IPS DF 6.9 (cell line): ENCODE results near the gene RASD1.

Experiments
- DNase-seq: peaks from one replicate; pipeline ENCODE4 v3.0.0-alpha.2; 2013; ENCODE audit warnings: low read depth, low spot score
- H3K27ac ChIP-seq: one replicate; pipeline ENCODE4 v1.5.1; 2013; ENCODE audit warnings: low read length, control low read depth
- H3K27me3 ChIP-seq: 2 replicates; pipeline ENCODE4 v1.6.1; 2013; ENCODE audit warnings: mild to moderate bottlenecking, low read length; ENCODE audit not compliant: control insufficient read depth, insufficient read depth
- H3K36me3 ChIP-seq: 2 replicates; pipeline ENCODE4 v1.6.1; 2013; ENCODE audit warnings: low read length; ENCODE audit not compliant: control insufficient read depth, insufficient read depth
- H3K4me1 ChIP-seq: 2 replicates; pipeline ENCODE4 v1.6.1; 2013; ENCODE audit warnings: low read length; ENCODE audit not compliant: control insufficient read depth, insufficient read depth
- H3K4me3 ChIP-seq: 2 replicates; pipeline ENCODE4 v1.5.1; 2013; ENCODE audit warnings: mild to moderate bottlenecking, low read length
- H3K9me3 ChIP-seq: 2 replicates; pipeline ENCODE4 v1.6.1; 2013; ENCODE audit warnings: low read length, inconsistent platforms; ENCODE audit not compliant: control insufficient read depth, insufficient read depth
- WGBS: extraction: QIAGEN DNeasy Blood & Tissue Kit; methylation state at CpG from one replicate; pipeline ENCODE4 v1.1.7; 2013; ENCODE audit warnings: mixed read lengths, missing lambda C conversion rate; ENCODE audit not compliant: insufficient read length, insufficient coverage; 5-methylcytosine and 5-hydroxymethylcytosine counted together

RASD1 gene

DNA sequence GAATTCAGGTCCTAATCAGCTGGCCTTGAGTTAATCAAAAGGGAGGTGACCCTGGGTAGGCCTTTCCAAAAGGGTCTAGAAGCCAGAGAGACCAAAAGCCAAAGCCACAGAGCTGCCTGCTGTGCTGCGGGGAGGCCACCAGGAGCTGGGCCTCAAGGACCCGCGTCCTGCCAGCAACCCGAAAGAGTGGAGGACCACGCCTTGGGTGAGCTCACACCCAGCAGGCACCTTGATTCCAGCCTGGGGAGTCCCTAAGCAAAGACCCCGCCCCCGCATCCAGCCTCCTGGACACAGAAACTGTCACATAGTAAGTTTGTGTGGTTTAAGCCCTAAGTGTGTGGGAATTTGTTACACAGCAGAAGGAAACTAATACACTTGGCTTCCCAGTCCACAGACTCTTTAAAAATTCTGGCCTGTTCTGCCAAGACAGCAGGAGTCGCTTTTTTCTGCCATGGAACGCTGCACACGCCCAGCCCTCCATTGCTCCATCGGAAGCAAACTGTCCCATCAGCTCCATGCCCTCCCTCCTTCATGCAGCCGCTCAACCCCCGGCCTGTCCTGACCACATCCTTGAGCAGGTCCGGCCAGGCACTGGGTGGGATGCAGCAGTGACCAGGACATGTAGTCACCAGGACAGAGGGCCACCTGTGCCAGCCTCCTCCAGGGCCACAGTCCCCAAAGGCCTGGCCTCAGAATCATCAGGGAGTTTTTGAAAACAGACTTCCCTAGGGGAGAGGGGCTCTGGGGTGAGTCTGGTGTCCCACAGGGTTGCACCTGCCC lies 20.9 kb upstream of the RASD1 start:
- WGBS = no CpG with 5 or more reads among the region's 14 CpGs
- no peak for DNase-seq
- Histone ChIP-seq H3K27me3 (no peaks in the 10 kb centered on the region), H3K4me3 (no peak overlapping the region), H3K36me3 (no peaks in the 10 kb centered on the region; the same call in 1 of the 2 replicates), H3K27ac (no peak overlapping the region), H3K4me1 (peaks cover 7% of the 10 kb centered on the region), H3K9me3 (no peaks in the 10 kb centered on the region)

- Histone ChIP-seq H3K9me3 (no peaks in the 10 kb centered on the region), H3K36me3 (no peaks in the 10 kb centered on the region; the same call in 1 of the 2 replicates), H3K27me3 (no peaks in the 10 kb centered on the region), H3K4me1 (peaks cover 7% of the 10 kb centered on the region), H3K4me3 (no peak overlapping the region), H3K27ac (no peak overlapping the region)
- no peak for DNase-seq
- WGBS = no CpG with 5 or more reads among the region's 21 CpGs
These were observed 20.0 kb upstream of the RASD1 start for GRCh38 chr17:17515934-17516930.

GRCh38 chr17:17514993-17515933 lies 19.1 kb upstream of the RASD1 start:
- no peak overlapping the region for H3K27ac ChIP-seq
- no peak for DNase-seq
- no peak overlapping the region for H3K4me3 ChIP-seq
- H3K4me1 ChIP-seq = peaks cover 7% of the 10 kb centered on the region
- H3K9me3 ChIP-seq = no peaks in the 10 kb centered on the region
- H3K36me3 ChIP-seq = no peaks in the 10 kb centered on the region; the same call in 1 of the 2 replicates
- no peaks in the 10 kb centered on the region for H3K27me3 ChIP-seq
- WGBS = no CpG with 5 or more reads among the region's 21 CpGs

GRCh38 chr17:17514361-17514992 lies 18.3 kb upstream of the RASD1 start:
- H3K4me1 ChIP-seq = peaks cover 7% of the 10 kb centered on the region
- no peak overlapping the region for H3K4me3 ChIP-seq
- H3K27me3 ChIP-seq = no peaks in the 10 kb centered on the region
- DNase-seq = no peak
- WGBS = no CpG with 5 or more reads among the region's 16 CpGs
- H3K9me3 ChIP-seq = no peaks in the 10 kb centered on the region
- no peaks in the 10 kb centered on the region for H3K36me3 ChIP-seq
- no peak overlapping the region for H3K27ac ChIP-seq

DNA sequence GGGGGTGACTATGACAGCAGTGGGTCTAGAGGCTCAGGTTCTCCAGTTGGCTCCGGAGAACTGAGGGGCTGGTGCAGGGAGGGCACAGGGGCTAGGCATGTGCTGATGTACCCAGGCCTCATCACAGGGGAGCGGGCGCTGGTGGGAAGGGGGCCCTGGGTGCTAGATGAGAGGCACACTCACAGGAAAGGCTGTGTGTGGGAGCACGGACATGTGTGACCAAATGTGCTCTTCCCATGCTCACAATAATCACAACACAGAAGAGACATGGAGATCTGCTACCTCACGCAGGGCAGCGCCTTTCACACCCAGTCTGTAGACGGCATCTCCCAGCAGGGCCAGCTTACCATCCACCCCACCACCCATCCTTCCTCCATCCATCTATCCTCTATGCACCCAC lies 17.4 kb upstream of the RASD1 start:
- Histone ChIP-seq H3K4me3 (no peak overlapping the region), H3K36me3 (no peaks in the 10 kb centered on the region), H3K4me1 (peaks cover 7% of the 10 kb centered on the region), H3K9me3 (no peaks in the 10 kb centered on the region), H3K27me3 (no peaks in the 10 kb centered on the region), H3K27ac (no peak overlapping the region)
- no peak for DNase-seq
- no CpG with 5 or more reads among the region's 7 CpGs for WGBS

GRCh38 chr17:17512866-17513265 lies 16.7 kb upstream of the RASD1 start:
- Histone ChIP-seq H3K27me3 (no peaks in the 10 kb centered on the region), H3K27ac (no peak overlapping the region), H3K4me1 (peaks cover 7% of the 10 kb centered on the region), H3K4me3 (no peak overlapping the region), H3K9me3 (no peaks in the 10 kb centered on the region), H3K36me3 (no peaks in the 10 kb centered on the region)
- WGBS = no CpG with 5 or more reads among the region's 5 CpGs
- DNase-seq = no peak

- no CpG with 5 or more reads among the region's 29 CpGs for WGBS
- H3K4me3 ChIP-seq = no peak overlapping the region
- peaks cover 7% of the 10 kb centered on the region for H3K4me1 ChIP-seq
- no peaks in the 10 kb centered on the region for H3K27me3 ChIP-seq
- H3K9me3 ChIP-seq = no peaks in the 10 kb centered on the region
- no peak for DNase-seq
- no peaks in the 10 kb centered on the region for H3K36me3 ChIP-seq
- H3K27ac ChIP-seq = no peak overlapping the region
These were observed 16.0 kb upstream of the RASD1 start for GRCh38 chr17:17511881-17512858.

DNA sequence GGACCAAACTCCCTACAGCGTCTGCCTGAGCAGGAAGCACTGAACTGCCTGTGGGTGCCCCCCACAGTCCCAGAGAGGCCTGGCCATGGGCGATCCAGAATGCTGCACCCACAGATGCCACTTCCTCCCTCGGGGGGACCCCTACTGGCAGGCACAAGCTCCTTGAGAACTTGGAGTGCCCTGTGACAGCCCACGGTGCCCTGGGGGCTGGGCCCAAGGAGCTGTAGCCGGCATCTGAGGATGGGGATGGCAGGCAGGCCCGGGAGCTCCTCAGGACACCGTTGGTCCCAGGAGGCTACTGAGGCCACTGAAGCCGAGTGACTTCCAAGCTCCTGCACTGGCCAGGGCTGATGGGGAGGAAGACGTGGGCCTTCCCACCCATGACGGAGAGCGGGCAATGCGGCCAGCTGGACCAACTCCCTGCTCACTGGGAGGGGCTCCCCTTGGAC lies 15.1 kb upstream of the RASD1 start:
- H3K27me3 ChIP-seq = no peaks in the 10 kb centered on the region
- no peaks in the 10 kb centered on the region for H3K36me3 ChIP-seq
- H3K4me3 ChIP-seq = no peak overlapping the region
- no peak overlapping the region for H3K27ac ChIP-seq
- no CpG with 5 or more reads among the region's 12 CpGs for WGBS
- H3K4me1 ChIP-seq = peaks cover 7% of the 10 kb centered on the region
- no peaks in the 10 kb centered on the region for H3K9me3 ChIP-seq
- no peak for DNase-seq
